ENCODE results near the gene WDR27.

Gene WDR27

DNA sequence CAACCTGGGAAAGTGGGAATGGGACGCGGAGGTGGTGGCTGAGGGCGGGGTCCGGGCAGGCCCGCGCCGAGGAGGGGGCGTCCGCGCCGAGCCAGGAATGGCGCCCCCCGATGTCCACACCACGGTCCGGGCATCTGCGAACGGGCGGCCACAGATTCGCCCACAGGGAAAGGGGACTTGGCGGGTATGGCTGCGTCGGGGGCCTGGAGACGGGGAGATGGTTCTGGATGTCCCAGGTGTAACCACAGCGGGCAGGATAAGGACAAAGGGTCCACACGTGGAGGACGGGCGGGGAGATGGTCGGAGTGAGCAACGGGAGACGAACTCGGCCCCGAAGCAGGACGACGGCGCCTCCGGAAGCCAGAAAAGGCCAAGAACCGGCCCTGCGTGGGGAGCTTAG, 124.6 kb downstream of the WDR27 start:
- no peak for ATAC-seq
- TF ChIP-seq, protein P1, sequence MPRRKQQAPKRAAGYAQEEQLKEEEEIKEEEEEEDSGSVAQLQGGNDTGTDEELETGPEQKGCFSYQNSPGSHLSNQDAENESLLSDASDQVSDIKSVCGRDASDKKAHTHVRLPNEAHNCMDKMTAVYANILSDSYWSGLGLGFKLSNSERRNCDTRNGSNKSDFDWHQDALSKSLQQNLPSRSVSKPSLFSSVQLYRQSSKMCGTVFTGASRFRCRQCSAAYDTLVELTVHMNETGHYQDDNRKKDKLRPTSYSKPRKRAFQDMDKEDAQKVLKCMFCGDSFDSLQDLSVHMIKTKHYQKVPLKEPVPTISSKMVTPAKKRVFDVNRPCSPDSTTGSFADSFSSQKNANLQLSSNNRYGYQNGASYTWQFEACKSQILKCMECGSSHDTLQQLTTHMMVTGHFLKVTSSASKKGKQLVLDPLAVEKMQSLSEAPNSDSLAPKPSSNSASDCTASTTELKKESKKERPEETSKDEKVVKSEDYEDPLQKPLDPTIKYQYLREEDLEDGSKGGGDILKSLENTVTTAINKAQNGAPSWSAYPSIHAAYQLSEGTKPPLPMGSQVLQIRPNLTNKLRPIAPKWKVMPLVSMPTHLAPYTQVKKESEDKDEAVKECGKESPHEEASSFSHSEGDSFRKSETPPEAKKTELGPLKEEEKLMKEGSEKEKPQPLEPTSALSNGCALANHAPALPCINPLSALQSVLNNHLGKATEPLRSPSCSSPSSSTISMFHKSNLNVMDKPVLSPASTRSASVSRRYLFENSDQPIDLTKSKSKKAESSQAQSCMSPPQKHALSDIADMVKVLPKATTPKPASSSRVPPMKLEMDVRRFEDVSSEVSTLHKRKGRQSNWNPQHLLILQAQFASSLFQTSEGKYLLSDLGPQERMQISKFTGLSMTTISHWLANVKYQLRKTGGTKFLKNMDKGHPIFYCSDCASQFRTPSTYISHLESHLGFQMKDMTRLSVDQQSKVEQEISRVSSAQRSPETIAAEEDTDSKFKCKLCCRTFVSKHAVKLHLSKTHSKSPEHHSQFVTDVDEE (CRISPR knock-in tag; IDR thresholded peaks at IDR 0.05) = no peak
- TF ChIP-seq RARB (CRISPR knock-in tag; IDR thresholded peaks at IDR 0.05) = no peak
- TF ChIP-seq ARNTL (CRISPR knock-in tag; IDR thresholded peaks at IDR 0.05; ENCODE audit: borderline replicate concordance, low read depth) = no peak
- TF ChIP-seq GLIS3 (CRISPR knock-in tag; IDR thresholded peaks at IDR 0.05) = no peak
- no peak for TF ChIP-seq PPARA (CRISPR knock-in tag; IDR thresholded peaks at IDR 0.05; ENCODE audit: borderline replicate concordance)
- TF ChIP-seq ZFP30 (CRISPR knock-in tag; IDR thresholded peaks at IDR 0.05) = no peak
- TF ChIP-seq ZFP3 (CRISPR knock-in tag; IDR thresholded peaks at IDR 0.05) = no peak
- no peak for TF ChIP-seq ZNF565 (CRISPR knock-in tag; conservative IDR thresholded peaks at IDR 0.05; ENCODE audit: low read depth)
- no peak for TF ChIP-seq TCF4 (CRISPR knock-in tag; IDR thresholded peaks at IDR 0.05; ENCODE audit: borderline replicate concordance)
- no peak for TF ChIP-seq SNAI2 (CRISPR knock-in tag; IDR thresholded peaks at IDR 0.05)
- TF ChIP-seq, protein P2, sequence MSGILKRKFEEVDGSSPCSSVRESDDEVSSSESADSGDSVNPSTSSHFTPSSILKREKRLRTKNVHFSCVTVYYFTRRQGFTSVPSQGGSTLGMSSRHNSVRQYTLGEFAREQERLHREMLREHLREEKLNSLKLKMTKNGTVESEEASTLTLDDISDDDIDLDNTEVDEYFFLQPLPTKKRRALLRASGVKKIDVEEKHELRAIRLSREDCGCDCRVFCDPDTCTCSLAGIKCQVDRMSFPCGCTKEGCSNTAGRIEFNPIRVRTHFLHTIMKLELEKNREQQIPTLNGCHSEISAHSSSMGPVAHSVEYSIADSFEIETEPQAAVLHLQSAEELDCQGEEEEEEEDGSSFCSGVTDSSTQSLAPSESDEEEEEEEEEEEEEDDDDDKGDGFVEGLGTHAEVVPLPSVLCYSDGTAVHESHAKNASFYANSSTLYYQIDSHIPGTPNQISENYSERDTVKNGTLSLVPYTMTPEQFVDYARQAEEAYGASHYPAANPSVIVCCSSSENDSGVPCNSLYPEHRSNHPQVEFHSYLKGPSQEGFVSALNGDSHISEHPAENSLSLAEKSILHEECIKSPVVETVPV (CRISPR knock-in tag; IDR thresholded peaks at IDR 0.05) = no peak
- no peak for TF ChIP-seq ZNF8 (CRISPR knock-in tag; IDR thresholded peaks at IDR 0.05)
- TF ChIP-seq OSR1 (CRISPR knock-in tag; IDR thresholded peaks at IDR 0.05) = no peak
- TF ChIP-seq ZNF70 (CRISPR knock-in tag; IDR thresholded peaks at IDR 0.05) = no peak
- no peak for TF ChIP-seq CSDC2 (CRISPR knock-in tag; IDR thresholded peaks at IDR 0.05)

DNA sequence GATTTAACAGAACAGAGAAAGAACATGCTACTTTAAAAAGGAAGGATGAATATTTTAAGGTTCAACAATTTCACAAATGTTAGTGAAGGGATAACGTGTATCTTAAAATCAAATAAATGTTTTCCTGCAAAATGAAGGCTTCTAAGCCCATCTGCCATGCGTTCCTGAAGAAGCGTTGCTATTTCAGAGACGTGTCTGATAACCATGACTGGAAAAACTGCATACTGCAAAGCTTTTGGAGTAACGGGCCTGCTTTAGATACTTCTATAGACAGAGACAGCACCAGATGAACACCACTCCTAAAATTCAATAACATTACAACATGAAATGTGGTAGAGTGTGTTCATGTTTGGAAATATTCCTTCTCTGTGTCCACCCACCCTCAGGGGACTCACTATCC, 126.0 kb downstream of the WDR27 start:
- ATAC-seq = no peak

DNA sequence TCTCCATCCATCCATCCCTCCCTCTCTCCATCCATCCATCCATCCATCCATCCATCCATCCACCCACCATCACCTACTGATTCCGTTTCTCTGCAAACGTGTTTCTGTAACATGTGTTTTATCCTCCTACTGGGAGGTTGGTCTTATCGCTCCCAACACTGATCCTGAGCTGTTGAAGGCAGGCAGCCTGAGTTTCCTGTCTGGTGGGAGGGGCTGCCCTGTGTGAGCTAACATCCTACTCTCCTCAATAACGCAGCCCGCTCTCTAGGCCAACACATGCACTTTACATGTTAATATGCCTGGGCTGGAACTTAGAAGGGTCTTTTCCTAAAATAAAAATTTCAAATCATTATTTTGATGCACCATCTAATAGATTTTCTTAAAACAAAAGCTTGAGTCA, 126.5 kb downstream of the WDR27 start:
- ATAC-seq = no peak
- TF ChIP-seq ISL1 (CRISPR knock-in tag; IDR thresholded peaks at IDR 0.05) = no peak
- TF ChIP-seq ESRRG (CRISPR knock-in tag; IDR thresholded peaks at IDR 0.05) = no peak
- TF ChIP-seq BACH2 (CRISPR knock-in tag; IDR thresholded peaks at IDR 0.05; ENCODE audit: borderline replicate concordance) = no peak
- TF ChIP-seq, protein P1 (CRISPR knock-in tag; IDR thresholded peaks at IDR 0.05) = no peak
- TF ChIP-seq ZNF70 (CRISPR knock-in tag; IDR thresholded peaks at IDR 0.05) = no peak
- no peak for TF ChIP-seq TCF4 (CRISPR knock-in tag; IDR thresholded peaks at IDR 0.05; ENCODE audit: borderline replicate concordance)
- TF ChIP-seq ZC3H10 (CRISPR knock-in tag; IDR thresholded peaks at IDR 0.05) = no peak
- TF ChIP-seq SNAI2 (CRISPR knock-in tag; IDR thresholded peaks at IDR 0.05) = no peak
- TF ChIP-seq OSR1 (CRISPR knock-in tag; IDR thresholded peaks at IDR 0.05) = no peak
- TF ChIP-seq GLIS3 (CRISPR knock-in tag; IDR thresholded peaks at IDR 0.05) = no peak
- no peak for TF ChIP-seq ZNF8 (CRISPR knock-in tag; IDR thresholded peaks at IDR 0.05)
- TF ChIP-seq, protein P3, sequence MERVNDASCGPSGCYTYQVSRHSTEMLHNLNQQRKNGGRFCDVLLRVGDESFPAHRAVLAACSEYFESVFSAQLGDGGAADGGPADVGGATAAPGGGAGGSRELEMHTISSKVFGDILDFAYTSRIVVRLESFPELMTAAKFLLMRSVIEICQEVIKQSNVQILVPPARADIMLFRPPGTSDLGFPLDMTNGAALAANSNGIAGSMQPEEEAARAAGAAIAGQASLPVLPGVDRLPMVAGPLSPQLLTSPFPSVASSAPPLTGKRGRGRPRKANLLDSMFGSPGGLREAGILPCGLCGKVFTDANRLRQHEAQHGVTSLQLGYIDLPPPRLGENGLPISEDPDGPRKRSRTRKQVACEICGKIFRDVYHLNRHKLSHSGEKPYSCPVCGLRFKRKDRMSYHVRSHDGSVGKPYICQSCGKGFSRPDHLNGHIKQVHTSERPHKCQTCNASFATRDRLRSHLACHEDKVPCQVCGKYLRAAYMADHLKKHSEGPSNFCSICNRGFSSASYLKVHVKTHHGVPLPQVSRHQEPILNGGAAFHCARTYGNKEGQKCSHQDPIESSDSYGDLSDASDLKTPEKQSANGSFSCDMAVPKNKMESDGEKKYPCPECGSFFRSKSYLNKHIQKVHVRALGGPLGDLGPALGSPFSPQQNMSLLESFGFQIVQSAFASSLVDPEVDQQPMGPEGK (CRISPR knock-in tag; IDR thresholded peaks at IDR 0.05; ENCODE audit: borderline replicate concordance) = no peak

More for the DNA sequence above, 126.0 kb downstream of the WDR27 start:
- no peak for TF ChIP-seq TOX (CRISPR knock-in tag; IDR thresholded peaks at IDR 0.05; ENCODE audit: borderline replicate concordance)
- no peak for TF ChIP-seq BACH2 (CRISPR knock-in tag; IDR thresholded peaks at IDR 0.05; ENCODE audit: borderline replicate concordance)
- TF ChIP-seq, protein P3 (CRISPR knock-in tag; IDR thresholded peaks at IDR 0.05; ENCODE audit: borderline replicate concordance) = no peak
- TF ChIP-seq, protein P1 (CRISPR knock-in tag; IDR thresholded peaks at IDR 0.05) = no peak
